ENCODE results near the gene MSANTD1. TPM values are rescaled to one million over a fixed set of nuclear protein-coding genes. Genes with fewer than 3 reads are reported as not detected.

Gene MSANTD1
- total and polyA plus RNA-seq, 4 donors, result 0.05 to 1.2 (median 0.23) TPM; not detected in 1

GRCh38 chr4:3209551-3210325 is 39.2 kb upstream of the MSANTD1 start:
- no peak overlapping the region for H3K27ac ChIP-seq (ENCODE audit: low read depth in 1 of 2, low read length in 2 of 2)
- H3K4me3 ChIP-seq (ENCODE audit: low read depth in 1 of 3, low read length in 3 of 3), result no peak overlapping the region
- peaks cover 4 to 31% (median 28%) of the 10 kb centered on the region in 4 donors for H3K4me1 ChIP-seq (ENCODE audit: control insufficient read depth in 4 of 4, insufficient read depth in 4 of 4, low read length in 3 of 4)
- peaks cover 10 to 40% (median 38%) of the 10 kb centered on the region in 4 donors for H3K36me3 ChIP-seq (ENCODE audit: control insufficient read depth in 4 of 4, insufficient read depth in 3 of 4, low read depth in 1 of 4, low read length in 3 of 4)
- H3K27me3 ChIP-seq (ENCODE audit: control insufficient read depth in 4 of 4, insufficient read depth in 4 of 4, low read length in 3 of 4), result no peaks in the 10 kb centered on the region
- H3K9ac ChIP-seq (ENCODE audit: low read depth in 1 of 2, low read length in 2 of 2), result no peak overlapping the region
- WGBS, result 97% methylated on average over 17 of the region's 17 CpGs
- no peak for TF ChIP-seq JUND (IDR thresholded peaks at IDR 0.05)
- no peak for TF ChIP-seq FOXA2 (IDR thresholded peaks at IDR 0.05)
- no peak for TF ChIP-seq SP1 (IDR thresholded peaks at IDR 0.05)
- no peak for TF ChIP-seq ATF3 (IDR thresholded peaks at IDR 0.05)
- no peak for TF ChIP-seq GABPA (IDR thresholded peaks at IDR 0.05 in 1 of 2, conservative IDR thresholded peaks at IDR 0.05 in 1 of 2)
- TF ChIP-seq RAD21 (IDR thresholded peaks at IDR 0.05), result no peak
- TF ChIP-seq HNF4G (IDR thresholded peaks at IDR 0.05), result no peak
- TF ChIP-seq TAF1 (conservative IDR thresholded peaks at IDR 0.05), result no peak
- no peak for TF ChIP-seq REST (IDR thresholded peaks at IDR 0.05)
- TF ChIP-seq MAX (IDR thresholded peaks at IDR 0.05), result no peak
- no peak for TF ChIP-seq EGR1 (IDR thresholded peaks at IDR 0.05; ENCODE audit: low read depth in 2 of 2)
- no peak for TF ChIP-seq HNF4A (conservative IDR thresholded peaks at IDR 0.05)
- TF ChIP-seq FOXA1 (IDR thresholded peaks at IDR 0.05), result no peak
- no peak for TF ChIP-seq YY1 (IDR thresholded peaks at IDR 0.05)
- TF ChIP-seq CTCF (IDR thresholded peaks at IDR 0.05; ENCODE audit: low read depth, low read length, missing input control), result no peak
- TF ChIP-seq NR2F2 (IDR thresholded peaks at IDR 0.05), result no peak
- TF ChIP-seq RXRA (IDR thresholded peaks at IDR 0.05), result no peak
- TF ChIP-seq ZBTB33 (IDR thresholded peaks at IDR 0.05), result no peak
- no peak for DNase-seq (ENCODE audit: low spot score)
- no peaks in the 10 kb centered on the region for H3K9me3 ChIP-seq (ENCODE audit: control insufficient read depth in 4 of 4, low read length in 3 of 4)
